ENCODE data around the gene GRIK2.

GRCh38 chr6:101608703-101609102, 215.2 kb downstream of the GRIK2 start:
- no peak for TF ChIP-seq REST (IDR thresholded peaks at IDR 0.05; ENCODE audit: insufficient read depth in 1 of 2, low read depth in 2 of 2, low read length in 2 of 2)
- TF ChIP-seq TAF1 (IDR thresholded peaks at IDR 0.05; ENCODE audit: borderline replicate concordance, insufficient read depth, low read length), result no peak
- TF ChIP-seq POLR2AphosphoS5 (IDR thresholded peaks at IDR 0.05; ENCODE audit: low read depth, low read length), result no peak

Data from PFSK-1 (cell line).